HG03103 (cell line): ENCODE results near the gene SP7.

ENCODE experiments used
- ATAC-seq: cut with Tn5 transposase; IDR thresholded peaks from one replicate; pipeline ENCODE4 v1.9.1; 2021; ENCODE audit warnings: low read depth; ENCODE audit not compliant: unreplicated experiment

The SP7 gene

DNA sequence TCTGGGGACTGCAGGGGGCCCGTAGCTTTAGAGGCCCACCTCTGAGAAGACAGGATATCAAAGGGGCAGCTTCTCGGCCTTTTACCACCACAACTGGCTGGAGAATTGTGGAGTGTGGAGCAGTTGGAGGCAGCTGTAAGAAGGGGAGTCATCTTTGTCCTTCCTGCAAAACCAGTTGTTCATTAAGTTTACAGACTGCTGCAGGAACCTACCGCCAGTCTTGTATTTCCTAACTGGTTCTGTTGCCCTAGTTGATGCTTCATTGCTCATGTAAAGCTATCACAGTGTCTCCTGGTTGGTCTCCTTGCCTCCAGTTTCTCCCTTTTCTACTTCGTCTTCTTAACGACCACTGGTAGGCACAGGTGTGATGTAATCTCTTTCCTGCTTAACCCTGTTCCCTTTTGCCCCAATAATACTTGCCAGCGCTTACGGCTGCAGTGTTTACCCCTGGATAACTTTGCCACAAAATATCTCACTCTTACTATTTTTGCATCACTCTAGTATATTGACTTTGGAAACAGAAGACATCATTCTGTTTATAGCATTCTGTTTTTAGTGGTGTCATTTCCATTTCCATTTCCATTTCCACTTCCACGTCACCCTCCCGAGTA lies 56.2 kb downstream of the SP7 start:
- no peak for ATAC-seq

DNA sequence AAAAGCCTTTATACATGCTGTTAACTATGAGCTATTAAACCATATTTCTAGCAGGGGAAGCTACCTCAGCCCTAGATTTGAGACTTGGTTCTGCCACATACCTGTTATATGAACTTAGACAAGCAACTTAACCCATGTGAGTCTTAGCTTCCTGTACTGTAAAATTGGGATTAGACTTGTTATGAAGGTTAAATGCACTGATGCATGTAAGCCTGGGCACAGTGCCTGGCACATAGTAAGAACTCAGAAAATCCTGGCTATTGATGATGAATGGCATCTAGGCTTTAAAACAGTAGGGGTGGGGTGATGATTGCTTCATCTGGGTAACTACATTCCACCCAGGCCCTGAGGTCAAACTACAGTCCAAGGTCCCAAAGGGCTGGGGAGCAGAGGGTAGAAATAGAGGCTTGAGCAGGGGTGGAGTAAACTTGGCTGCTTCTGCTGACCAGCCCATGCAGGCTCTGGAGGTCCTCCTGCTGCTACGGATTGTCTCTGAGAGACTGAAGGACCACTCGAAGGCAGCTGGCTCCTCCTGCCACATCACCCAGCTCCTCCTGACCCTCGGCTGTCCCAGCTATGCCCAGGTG lies 56.8 kb downstream of the SP7 start:
- ATAC-seq = no peak

DNA sequence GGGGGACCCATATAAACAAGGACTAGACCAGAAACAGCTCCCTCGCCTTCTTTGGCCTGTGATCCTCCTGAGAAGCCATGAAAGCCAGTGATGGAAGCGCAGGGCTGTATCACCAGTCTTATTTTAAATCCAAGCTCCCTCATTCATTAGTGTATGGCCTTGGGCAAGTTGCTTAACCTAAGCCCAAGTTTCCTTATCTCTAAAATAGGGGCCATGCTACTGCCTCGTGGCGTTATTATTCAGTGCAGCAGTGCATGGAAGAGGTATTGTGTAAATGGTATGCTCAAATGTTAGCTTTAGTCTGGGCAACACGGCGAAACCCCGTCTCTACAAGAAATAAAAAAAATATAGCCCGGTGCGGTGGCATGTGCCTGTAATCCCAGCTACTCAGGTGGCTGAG lies 58.2 kb downstream of the SP7 start:
- ATAC-seq = no peak
